Measurements from ENCODE around the gene MCM9.
"Not testable (repeated sequence)": the region's sequence is repeated elsewhere in the genome, so short reads cannot be mapped to it uniquely, and the experiment has no call there.

Gene MCM9

GRCh38 chr6:118893807-118894424 lies 41.0 kb downstream of the MCM9 start, which contains the start of gene ASF1A:
TSS of gene ASF1A (plus strand) at chr6:118894152. CDS start at chr6:118894414, 262 bp downstream.
- DNase-seq (ENCODE audit: low read depth): peak; percentile 99

GRCh38 chr6:118893064-118893806 lies 41.7 kb downstream of the MCM9 start:
- peak; percentile 48 for DNase-seq (ENCODE audit: low read depth)

- DNase-seq (ENCODE audit: low read depth): peak; percentile 6
Observed at GRCh38 chr6:118892355-118892991, 42.5 kb downstream of the MCM9 start.

- DNase-seq (ENCODE audit: low read depth): no peak
Observed at GRCh38 chr6:118890997-118891790, 43.8 kb downstream of the MCM9 start.

GRCh38 chr6:118889163-118889562 lies 45.8 kb downstream of the MCM9 start:
- DNase-seq (ENCODE audit: low read depth): no peak

GRCh38 chr6:118886641-118887040 lies 48.3 kb downstream of the MCM9 start:
- DNase-seq (ENCODE audit: low read depth): no peak

- no peak for DNase-seq (ENCODE audit: low read depth)
Observed at GRCh38 chr6:118882314-118882905, 52.5 kb downstream of the MCM9 start.

GRCh38 chr6:118881440-118882313 lies 53.3 kb downstream of the MCM9 start:
- no peak for DNase-seq (ENCODE audit: low read depth)

- DNase-seq (ENCODE audit: low read depth): no peak
Observed at GRCh38 chr6:118877806-118878205, 57.2 kb downstream of the MCM9 start.

GRCh38 chr6:118876814-118877213 lies 58.1 kb downstream of the MCM9 start:
- DNase-seq (ENCODE audit: low read depth): peak; percentile 12

GRCh38 chr6:118876198-118876597 lies 58.8 kb downstream of the MCM9 start:
- peak; percentile 10 for DNase-seq (ENCODE audit: low read depth)

- no peak for DNase-seq (ENCODE audit: low read depth)
Observed at GRCh38 chr6:118875672-118876071, 59.3 kb downstream of the MCM9 start.

GRCh38 chr6:118873239-118873638 lies 61.7 kb downstream of the MCM9 start:
- DNase-seq (ENCODE audit: low read depth): no peak

- no peak for DNase-seq (ENCODE audit: low read depth)
Observed at GRCh38 chr6:118872726-118873125, 62.2 kb downstream of the MCM9 start.

- DNase-seq (ENCODE audit: low read depth): no peak
Observed at GRCh38 chr6:118872318-118872717, 62.6 kb downstream of the MCM9 start.

GRCh38 chr6:118871331-118871730 lies 63.6 kb downstream of the MCM9 start:
- DNase-seq (ENCODE audit: low read depth): no peak

- DNase-seq (ENCODE audit: low read depth): peak; percentile 22
Observed at GRCh38 chr6:118869894-118870589, 64.9 kb downstream of the MCM9 start.

- DNase-seq (ENCODE audit: low read depth): peak; percentile 15
Observed at GRCh38 chr6:118869350-118869749, 65.6 kb downstream of the MCM9 start.

- not testable (repeated sequence) for DNase-seq (ENCODE audit: low read depth)
Observed at GRCh38 chr6:118868901-118869300, 66.1 kb downstream of the MCM9 start.

- no peak for DNase-seq (ENCODE audit: low read depth)
Observed at GRCh38 chr6:118867181-118867580, 67.8 kb downstream of the MCM9 start.

All from stromal cell of bone marrow (primary cell).